Heart right ventricle (tissue), 16 donors: ENCODE measurements around the gene TXK. TPM values are rescaled to one million over a fixed set of nuclear protein-coding genes. Genes with fewer than 3 reads are reported as not detected.

ENCODE experiments used
- ATAC-seq, 8 donors: fragments of 200-7000 bp; cut with Tn5 transposase; one replicate each; pipeline ENCODE4 v1.9.1; 2020; ENCODE audit warnings: mild to moderate bottlenecking in 8 of 8, moderate library complexity in 8 of 8, moderate number of reproducible peaks in 1 of 8
- DNase-seq, 2 donors: peaks; one replicate each; pipeline ENCODE4 v3.0.0-alpha.2; 2020
- H3K27ac ChIP-seq, 10 donors: fragments of 200-600 bp; sonication (generic) in 2 of 10; one replicate each; pipeline versions ENCODE4 v1.5.0 to v1.8.0; 2020 to 2022; ENCODE audit warnings: mild to moderate bottlenecking in 3 of 10
- H3K27me3 ChIP-seq, 7 donors: fragments of 200-600 bp; one replicate each; pipeline ENCODE4 v1.8.0; 2021 to 2022; ENCODE audit warnings: mild to moderate bottlenecking in 2 of 7
- H3K36me3 ChIP-seq, 9 donors: fragments of 200-600 bp; sonication (generic) in 1 of 9; one replicate each; pipeline versions ENCODE4 v1.5.0 to v1.8.0; 2020 to 2022; ENCODE audit warnings: mild to moderate bottlenecking in 2 of 9
- H3K4me1 ChIP-seq, 9 donors: fragments of 200-600 bp; sonication (generic) in 1 of 9; one replicate each; pipeline versions ENCODE4 v1.5.0 to v1.8.0; 2020 to 2022; ENCODE audit warnings: mild to moderate bottlenecking in 4 of 9
- H3K4me3 ChIP-seq, 10 donors: fragments of 200-600 bp; sonication (generic) in 2 of 10; one replicate each; pipeline versions ENCODE4 v1.5.0 to v1.8.0; 2020 to 2022; ENCODE audit warnings: mild to moderate bottlenecking in 7 of 10, moderate library complexity in 2 of 10
- H3K9me3 ChIP-seq, 11 donors: fragments of 200-600 bp in 10 of 11; sonication (generic) in 2 of 11; one replicate each; pipeline versions ENCODE4 v1.5.0 to v1.8.0; 2013 to 2022; ENCODE audit warnings: mild to moderate bottlenecking in 2 of 11, control low read depth in 1 of 11, moderate library complexity in 1 of 11
- WGBS, 2 donors: extraction: QIAGEN DNeasy Blood & Tissue Kit; methylation state at CpG; one replicate each; pipeline ENCODE4 v1.1.7; 2013; ENCODE audit warnings: inconsistent platforms in 1 of 2; 5-methylcytosine and 5-hydroxymethylcytosine counted together
- intact Hi-C, 10 donors: fragments of 100-400 bp; cut with DNase I; formaldehyde crosslinking; loops; one replicate each; pipeline versions ENCODE4 v1.11.1 to v1.14.2; 2022
- polyA plus RNA-seq, 2 donors: library from polyadenylated mRNA; stranded (reverse); fragments of 200-250 nt; gene quantifications; one replicate each; pipeline ENCODE4 v1.2.3, GENCODE V29; 2013
- total RNA-seq, 10 donors: library from RNA; stranded (reverse); fragmentation: NEBNext Ultra II Directional in 3 of 10; extraction: Animal tissue kit (Norgen Biotek cat#: 25700) in 3 of 10; gene quantifications; one replicate each; pipeline versions ENCODE4 v1.2.1 to v1.2.4, GENCODE V29; 2021 to 2023
- TF ChIP-seq, protein P1 (sequence below), 9 donors: fragments of 200-600 bp; sonication (generic) in 2 of 9; IDR thresholded peaks; one replicate each; pipeline versions ENCODE4 v1.5.0 to v1.8.0; 2021 to 2022; ENCODE audit warnings: antibody characterized with exemption in 9 of 9, mild to moderate bottlenecking in 5 of 9, moderate library complexity in 1 of 9
- donor health status: Arrhythmogenic right ventricular cardiomyopathy.
- donor health status: ischemic (EF 13 %, LVEDD 7.1; RV severe dilation, severe dysfunction).
- donor health status: healthy with polysubstance abuse.
- donor health status: DM: no; HTN: yes; CAD: no.
- donor health status: DM: no; HTN: no; CAD: no.
- donor health status: ischemic (EF 25% LVEDD 6.9; RV normal size, moderate dysfunction).
- donor health status: ischemic (EF 25% LVEDD 5.7; RV mildly dilated, moderate dysfunction).
- donor health status: healthy.
- donor health status: DM: yes; HTN: yes; CAD: no.
- donor health status: Ischemic cardiomyopathy.
- donor health status: ischemic (EF 35%, LVEDD 5.7; RV mildly dilated, moderate dysfunction).
- donor health status: nonischemic (EF 11% LVEDD 7.7; RV severe dilation, severe dysfunction).
- donor health status: DM: yes; HTN: yes; CAD: no.
- donor health status: PGD.
- donor health status: ischemic (EF 29% LVEDD 5.4; RV normal size, mild dysfunction).
- donor health status: nonischemic (EF 23%, LVEDD 6.1; RV moderate dilation, normal function).

TXK gene
- total and polyA plus RNA-seq, 12 donors, result 0.33 to 2.9 (median 0.85) TPM; not detected in 1

DNA sequence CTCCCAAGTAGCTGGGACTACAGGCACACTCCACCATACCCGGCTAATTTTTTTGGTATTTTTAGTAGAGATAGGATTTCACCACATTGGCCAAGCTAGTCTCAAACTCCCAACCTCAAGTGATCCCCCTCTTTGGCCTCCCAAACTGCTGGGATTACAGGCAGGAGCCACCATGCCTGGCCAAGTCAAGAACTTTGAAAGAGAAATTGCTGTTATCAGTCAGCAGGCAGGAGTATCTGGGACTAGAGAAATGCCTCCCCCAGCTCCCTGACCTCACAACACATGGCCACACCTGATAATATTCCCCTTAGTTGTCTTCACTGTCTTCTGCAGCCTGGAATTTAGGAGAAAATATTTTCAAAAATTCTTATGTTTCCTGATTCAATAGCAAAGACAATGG lies 7.4 kb downstream of the TXK start:
- Histone ChIP-seq H3K36me3 (no peaks in the 10 kb centered on the region), H3K27ac (no peak overlapping the region), H3K9me3 (no peaks in the 10 kb centered on the region), H3K4me3 (no peak overlapping the region), H3K4me1 (peaks cover 0 to 46% (median 18%) of the 10 kb centered on the region in 9 donors), H3K27me3 (no peaks in the 10 kb centered on the region)
- ATAC-seq, result no peak
- 75 to 98% methylated on average over 1 of the region's 1 CpG for WGBS, 2 donors
- intact Hi-C loops, result loop anchor here in 4 of 10 donors (5.0 to 10.0 kb wide), 3 partner anchors 148 to 421 kb away; no protein-coding TSS in a partner anchor
- no peak for DNase-seq
- TF ChIP-seq, protein P1, sequence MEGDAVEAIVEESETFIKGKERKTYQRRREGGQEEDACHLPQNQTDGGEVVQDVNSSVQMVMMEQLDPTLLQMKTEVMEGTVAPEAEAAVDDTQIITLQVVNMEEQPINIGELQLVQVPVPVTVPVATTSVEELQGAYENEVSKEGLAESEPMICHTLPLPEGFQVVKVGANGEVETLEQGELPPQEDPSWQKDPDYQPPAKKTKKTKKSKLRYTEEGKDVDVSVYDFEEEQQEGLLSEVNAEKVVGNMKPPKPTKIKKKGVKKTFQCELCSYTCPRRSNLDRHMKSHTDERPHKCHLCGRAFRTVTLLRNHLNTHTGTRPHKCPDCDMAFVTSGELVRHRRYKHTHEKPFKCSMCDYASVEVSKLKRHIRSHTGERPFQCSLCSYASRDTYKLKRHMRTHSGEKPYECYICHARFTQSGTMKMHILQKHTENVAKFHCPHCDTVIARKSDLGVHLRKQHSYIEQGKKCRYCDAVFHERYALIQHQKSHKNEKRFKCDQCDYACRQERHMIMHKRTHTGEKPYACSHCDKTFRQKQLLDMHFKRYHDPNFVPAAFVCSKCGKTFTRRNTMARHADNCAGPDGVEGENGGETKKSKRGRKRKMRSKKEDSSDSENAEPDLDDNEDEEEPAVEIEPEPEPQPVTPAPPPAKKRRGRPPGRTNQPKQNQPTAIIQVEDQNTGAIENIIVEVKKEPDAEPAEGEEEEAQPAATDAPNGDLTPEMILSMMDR (IDR thresholded peaks at IDR 0.05), result no peak

DNA sequence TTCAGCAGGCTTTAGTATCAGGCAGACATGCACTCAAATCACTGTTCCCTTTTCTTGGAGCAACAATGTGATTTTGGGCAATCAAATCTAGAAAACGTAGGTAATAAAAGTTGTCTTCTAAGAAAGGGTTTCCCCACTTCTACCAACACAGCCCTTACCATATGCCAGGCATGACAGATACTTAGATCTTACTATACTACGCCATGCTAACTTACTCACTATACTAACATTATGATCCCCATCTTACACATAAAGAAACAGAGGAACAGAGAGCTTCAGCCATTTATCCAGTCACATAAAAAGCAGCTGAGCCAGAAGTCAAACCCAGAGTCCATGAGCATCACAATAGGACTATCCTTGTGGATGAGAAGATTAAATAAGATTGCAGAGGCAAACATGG lies 9.2 kb downstream of the TXK start:
- intact Hi-C loops, result loop anchor here in 4 of 10 donors (5.0 to 10.0 kb wide), 3 partner anchors 150 to 422 kb away; no protein-coding TSS in a partner anchor
- H3K27me3 ChIP-seq, result no peaks in the 10 kb centered on the region
- WGBS, 2 donors, result 78 to 80% methylated on average over 2 of the region's 2 CpGs

DNA sequence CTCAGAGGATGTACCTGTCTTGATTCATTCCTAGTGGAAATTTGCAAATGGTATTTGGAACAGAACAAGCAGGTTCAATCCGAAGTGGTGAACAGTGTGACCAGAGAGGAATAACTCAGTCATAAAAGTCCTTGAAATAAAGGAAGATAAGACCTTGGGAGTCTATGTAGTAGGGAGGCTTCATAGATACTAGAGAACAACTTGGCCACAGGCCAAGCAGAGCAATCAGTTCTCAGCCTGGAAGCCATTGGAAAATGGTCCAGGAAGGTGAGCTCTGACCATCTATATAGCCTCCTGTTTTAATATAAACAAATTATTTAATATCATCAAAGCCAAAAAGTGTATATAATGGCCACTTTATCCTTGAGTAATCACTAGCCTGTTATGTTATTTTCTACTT lies 11.3 kb downstream of the TXK start:
- no peak for DNase-seq
- intact Hi-C loops, result loop anchor here in 2 of 10 donors (10.0 kb wide), 1 partner anchor 152 kb away; no protein-coding TSS in a partner anchor
- 43 to 47% methylated on average over 1 of the region's 1 CpG for WGBS, 2 donors
- TF ChIP-seq, protein P1 (IDR thresholded peaks at IDR 0.05), result no peak
- ATAC-seq, result no peak
- no peaks in the 10 kb centered on the region for H3K27me3 ChIP-seq
- H3K36me3 ChIP-seq, result no peaks in the 10 kb centered on the region
- no peak overlapping the region for H3K4me3 ChIP-seq
- peaks cover 0 to 9% (median 4%) of the 10 kb centered on the region in 9 donors for H3K4me1 ChIP-seq
- no peaks in the 10 kb centered on the region for H3K9me3 ChIP-seq
- H3K27ac ChIP-seq, result no peak overlapping the region

More for the DNA sequence above, 9.2 kb downstream of the TXK start:
- no peak overlapping the region for H3K27ac ChIP-seq
- H3K4me1 ChIP-seq, result peaks cover 0 to 29% (median 14%) of the 10 kb centered on the region in 9 donors
- H3K36me3 ChIP-seq, result no peaks in the 10 kb centered on the region
- no peak for ATAC-seq
- TF ChIP-seq, protein P1 (IDR thresholded peaks at IDR 0.05), result no peak
- no peak for DNase-seq
- no peak overlapping the region for H3K4me3 ChIP-seq
- no peaks in the 10 kb centered on the region for H3K9me3 ChIP-seq

DNA sequence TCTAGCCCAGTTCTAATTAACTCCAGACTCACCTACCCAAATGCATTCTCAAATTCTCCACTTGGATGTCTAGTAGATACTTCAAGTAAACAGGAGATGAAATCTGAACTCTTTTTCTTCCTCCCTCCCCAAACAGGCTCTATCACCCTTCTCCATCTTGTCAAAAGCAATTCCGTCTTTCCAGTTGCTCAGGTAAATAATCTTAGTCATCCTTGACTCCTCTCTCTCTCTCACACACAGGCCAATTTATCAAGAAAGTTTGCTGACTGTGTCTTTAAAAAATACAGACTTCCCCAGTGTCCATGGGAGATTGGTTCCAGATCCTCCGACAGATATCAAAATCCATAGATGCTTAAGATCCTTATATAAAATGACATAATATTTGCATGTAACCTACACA lies 12.9 kb downstream of the TXK start:
- Histone ChIP-seq H3K27me3 (no peaks in the 10 kb centered on the region), H3K36me3 (no peaks in the 10 kb centered on the region), H3K4me3 (no peak overlapping the region), H3K27ac (no peak overlapping the region), H3K9me3 (no peaks in the 10 kb centered on the region), H3K4me1 (no peaks in the 10 kb centered on the region)
- intact Hi-C loops, result loop anchor here in 2 of 10 donors (10.0 kb wide), 1 partner anchor 154 kb away; no protein-coding TSS in a partner anchor
- TF ChIP-seq, protein P1 (IDR thresholded peaks at IDR 0.05), result no peak
- no peak for DNase-seq
- WGBS, 2 donors, result 77 to 92% methylated on average over 2 of the region's 2 CpGs
- ATAC-seq, result no peak
